HG03060 (cell line): ENCODE measurements around the gene ALPI.
"Not testable (repeated sequence)": the region's sequence is repeated elsewhere in the genome, so short reads cannot be mapped to it uniquely, and the experiment has no call there.

Source experiments
- ATAC-seq: cut with Tn5 transposase; IDR thresholded peaks from one replicate; pipeline ENCODE4 v1.9.1; 2021; ENCODE audit warnings: low read depth, moderate number of reproducible peaks; ENCODE audit not compliant: unreplicated experiment

ALPI gene

DNA sequence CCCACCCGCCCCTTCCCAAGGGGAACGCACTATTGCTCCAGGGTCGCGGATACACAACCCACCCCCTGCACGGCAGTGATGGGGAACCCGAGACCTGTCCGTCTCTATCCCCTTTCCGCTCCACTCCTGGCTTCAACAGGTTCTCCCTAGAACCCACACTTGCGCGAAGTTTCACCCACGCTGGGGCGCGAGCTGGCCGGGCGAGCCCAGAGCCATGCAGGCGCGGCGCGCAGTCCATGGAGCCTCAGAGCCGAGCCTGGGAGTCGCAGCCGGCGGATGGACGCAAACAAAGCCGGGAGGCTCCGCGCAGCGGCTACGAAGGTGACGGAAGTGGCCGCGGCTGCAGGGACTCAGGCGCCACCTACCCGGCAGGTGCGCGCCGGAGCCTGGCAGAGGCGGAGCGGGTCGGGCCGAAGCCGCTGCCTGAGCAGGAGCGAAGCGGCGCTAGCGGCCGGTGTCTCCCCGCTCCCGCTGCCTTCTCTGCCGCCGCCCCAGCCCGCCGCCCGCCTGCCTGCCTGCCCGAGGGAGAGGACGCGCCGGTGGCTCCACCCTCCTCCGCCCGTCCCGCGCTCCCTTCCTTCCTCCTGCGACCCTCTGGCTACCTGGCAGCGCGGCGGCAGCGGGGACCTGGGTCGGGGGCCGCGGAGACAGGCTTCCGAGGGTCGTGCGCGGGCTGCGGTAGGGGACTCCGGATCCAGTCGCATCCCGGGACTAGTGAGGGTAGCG is 35.3 kb upstream of the ALPI start:
- ATAC-seq, result no peak

DNA sequence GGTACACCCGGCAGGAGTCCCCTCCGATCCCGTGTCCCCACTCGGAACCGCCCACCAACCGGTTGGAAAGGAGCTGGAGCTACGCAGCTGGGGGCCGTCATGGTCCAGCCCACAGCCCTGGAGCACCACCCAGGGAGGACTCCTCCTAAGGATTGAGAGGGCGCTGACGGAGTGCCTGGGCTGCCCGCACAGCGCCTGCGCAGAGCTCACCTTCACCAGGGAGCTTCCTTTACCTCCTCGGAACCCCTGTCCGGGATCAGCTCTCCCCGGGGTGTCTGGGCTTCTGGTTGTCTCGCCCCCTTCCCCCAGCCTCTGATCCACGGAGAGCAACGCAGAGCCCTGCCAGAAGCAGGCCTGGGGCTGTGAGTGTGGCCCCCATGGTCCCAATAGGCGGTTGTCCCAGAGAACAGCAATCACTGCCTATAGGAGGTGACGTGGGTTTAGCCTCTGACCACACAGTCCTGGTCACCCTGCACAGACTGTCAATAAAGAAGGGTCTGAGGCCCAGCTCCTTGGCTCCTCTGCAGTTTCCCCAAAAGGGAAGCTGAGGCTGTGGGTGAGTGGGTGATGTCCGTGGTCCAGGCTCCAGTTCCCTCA is 34.7 kb upstream of the ALPI start:
- no peak for ATAC-seq

DNA sequence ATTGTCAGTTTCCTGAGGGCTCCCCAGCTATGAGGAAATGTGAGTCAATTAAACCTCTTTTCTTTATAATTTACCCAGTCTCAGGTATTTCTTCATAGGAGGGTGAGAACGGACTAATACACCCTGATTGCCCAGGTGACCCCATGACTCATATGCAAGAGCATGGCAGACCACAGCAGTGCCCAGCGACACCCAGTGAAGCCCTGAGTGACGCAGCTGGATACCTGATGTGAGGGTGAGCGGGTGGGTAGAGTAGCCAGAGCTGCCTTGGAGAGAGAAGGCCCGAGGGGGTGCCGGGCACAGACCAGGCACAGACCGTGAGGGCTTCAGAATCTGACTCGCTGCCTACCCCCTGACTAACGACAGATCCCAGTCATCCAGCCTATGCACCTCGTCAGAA is 33.9 kb upstream of the ALPI start:
- ATAC-seq, result no peak

DNA sequence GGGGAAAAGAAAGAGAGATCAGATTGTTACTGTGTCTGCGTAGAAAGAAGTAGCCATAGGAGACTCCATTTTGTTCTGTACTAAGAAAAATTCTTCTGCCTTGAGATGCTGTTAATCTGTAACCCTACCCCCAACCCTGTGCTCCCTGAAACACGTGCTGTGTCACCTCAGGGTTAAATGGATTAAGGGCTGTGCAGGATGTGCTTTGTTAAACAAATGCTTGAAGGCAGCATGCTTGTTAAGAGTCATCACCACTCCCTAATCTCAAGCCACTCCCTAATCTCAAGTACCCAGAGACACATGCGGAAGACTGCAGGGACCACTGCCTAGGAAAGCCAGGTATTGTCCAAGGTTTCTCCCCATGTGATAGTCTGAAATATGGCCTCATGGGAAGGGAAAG is 33.0 kb upstream of the ALPI start:
- not testable (repeated sequence) for ATAC-seq

DNA sequence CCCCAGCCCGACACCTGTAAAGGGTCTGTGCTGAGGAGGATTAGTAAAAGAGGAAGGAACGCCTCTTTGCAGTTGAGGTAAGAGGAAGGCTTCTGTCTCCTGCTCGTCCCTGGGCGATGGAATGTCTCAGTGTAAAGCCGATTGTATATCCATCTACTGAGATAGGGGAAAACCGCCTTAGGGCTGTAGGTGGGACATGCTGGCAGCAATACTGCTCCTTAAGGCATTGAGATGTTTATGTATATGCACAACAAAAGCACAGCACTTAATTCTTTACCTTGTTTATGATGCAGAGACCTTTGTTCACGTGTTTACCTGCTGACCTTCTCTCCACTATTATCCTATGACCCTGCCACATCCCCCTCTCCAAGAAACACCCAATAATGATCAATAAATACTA is 32.5 kb upstream of the ALPI start:
- ATAC-seq, result not testable (repeated sequence)

DNA sequence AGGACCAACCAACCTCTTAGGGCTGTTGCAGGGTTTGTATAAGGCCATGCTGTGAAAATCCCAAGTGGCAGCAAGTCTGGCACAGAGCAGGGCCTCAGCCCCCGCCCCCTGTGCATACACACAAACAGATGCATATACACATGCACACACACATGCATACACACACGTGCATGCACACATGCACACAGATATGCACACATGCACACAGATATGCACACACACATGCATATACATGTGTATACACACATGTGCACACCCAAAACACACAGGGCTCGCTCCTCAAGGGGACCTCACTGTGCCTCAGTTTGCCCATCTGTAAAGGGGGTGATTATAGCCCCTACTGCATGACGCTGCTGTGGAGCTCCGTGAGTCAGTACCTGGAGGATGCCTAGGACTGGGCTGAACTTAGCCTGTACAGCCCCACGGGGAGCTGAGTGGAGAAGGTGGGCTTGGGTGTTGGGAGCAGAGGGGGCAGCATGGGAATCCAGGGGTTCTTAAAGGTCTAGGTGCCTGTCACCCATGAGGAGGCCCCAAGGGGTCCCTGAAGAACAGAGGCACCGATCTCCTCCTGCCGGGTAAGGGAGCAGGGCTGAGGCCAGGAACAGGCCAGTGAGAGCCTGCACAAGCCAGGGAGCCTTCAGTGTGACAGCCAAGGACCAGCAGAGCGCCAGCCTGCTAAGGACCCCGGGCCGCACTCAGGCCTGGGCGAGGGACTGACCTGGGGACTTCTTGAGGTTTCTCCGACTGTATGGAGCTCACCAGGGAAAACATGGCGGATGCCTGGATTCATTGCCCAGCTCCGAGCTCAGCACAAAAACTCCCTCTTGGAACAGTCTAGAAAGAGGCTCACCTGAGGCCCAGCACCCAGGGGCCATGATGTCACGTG is 24.0 kb upstream of the ALPI start:
- ATAC-seq, result no peak

DNA sequence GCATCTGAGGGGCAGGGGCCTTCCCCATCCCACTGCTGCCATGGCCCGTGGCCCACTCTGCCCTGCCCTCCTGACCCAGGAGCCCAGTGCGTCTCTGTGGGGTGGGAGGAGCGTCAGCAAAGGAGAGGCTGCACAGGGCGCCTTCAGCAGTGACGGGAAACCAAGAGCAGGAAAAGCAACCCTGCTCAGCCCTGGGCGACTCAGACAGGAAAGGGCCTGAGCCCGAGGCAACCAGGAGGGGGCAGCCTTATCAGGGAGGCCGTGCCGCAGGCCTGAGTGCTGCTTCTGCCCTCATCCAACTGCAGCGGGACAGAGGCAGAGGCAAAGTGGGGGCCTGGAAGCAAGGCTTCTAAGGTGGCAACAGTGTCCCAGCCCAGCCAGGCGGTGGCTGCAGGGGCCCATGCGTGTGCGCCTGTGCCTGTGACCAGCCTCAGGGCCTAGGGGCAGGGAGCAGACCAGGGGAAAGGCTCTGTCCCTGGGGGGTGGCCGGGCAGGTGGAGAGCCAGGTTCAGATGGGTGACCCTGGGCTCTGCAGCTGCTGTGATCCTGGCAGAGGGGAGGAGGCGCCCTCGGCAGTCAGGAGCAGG is 23.3 kb upstream of the ALPI start:
- ATAC-seq, result no peak

DNA sequence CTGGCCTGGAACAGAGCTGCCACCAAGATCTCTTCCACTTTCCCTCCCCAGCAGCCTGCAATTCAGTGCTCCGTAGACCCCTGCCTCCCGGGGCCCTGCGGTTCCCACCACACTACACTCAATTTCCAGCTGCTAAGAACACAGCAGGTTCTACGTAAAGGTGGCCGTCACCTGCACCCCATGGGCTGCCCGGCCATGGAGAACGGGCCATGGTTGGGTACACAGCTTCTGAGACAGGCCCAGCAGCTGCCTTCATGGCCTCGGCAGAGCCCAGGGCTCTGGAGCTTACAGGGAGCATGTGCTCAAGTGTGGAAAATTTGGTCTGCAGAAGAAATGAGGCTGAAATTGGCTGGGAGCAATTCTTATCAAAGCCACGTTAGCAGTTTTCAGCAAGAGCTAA is 22.3 kb upstream of the ALPI start:
- not testable (repeated sequence) for ATAC-seq

DNA sequence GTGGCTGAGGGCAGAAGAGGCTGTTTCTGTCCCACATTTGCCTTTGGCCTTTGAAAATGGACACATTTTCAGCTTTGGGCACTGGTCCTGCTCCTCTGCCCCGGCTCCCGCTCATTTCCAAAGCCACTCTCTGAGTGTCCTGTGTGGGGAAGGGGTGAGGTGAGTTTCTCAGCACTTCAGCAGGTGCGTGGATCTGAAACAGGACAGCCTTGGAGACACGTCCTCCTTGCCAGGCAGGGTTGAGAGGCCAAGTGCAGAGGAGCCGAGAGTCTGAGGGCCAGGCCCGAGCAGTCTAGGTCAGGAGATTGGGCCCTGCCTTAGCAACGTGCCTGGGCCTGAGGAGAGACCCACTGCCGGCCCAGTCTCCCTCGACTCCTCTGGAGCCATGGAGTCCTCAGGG is 21.9 kb upstream of the ALPI start:
- ATAC-seq, result no peak

DNA sequence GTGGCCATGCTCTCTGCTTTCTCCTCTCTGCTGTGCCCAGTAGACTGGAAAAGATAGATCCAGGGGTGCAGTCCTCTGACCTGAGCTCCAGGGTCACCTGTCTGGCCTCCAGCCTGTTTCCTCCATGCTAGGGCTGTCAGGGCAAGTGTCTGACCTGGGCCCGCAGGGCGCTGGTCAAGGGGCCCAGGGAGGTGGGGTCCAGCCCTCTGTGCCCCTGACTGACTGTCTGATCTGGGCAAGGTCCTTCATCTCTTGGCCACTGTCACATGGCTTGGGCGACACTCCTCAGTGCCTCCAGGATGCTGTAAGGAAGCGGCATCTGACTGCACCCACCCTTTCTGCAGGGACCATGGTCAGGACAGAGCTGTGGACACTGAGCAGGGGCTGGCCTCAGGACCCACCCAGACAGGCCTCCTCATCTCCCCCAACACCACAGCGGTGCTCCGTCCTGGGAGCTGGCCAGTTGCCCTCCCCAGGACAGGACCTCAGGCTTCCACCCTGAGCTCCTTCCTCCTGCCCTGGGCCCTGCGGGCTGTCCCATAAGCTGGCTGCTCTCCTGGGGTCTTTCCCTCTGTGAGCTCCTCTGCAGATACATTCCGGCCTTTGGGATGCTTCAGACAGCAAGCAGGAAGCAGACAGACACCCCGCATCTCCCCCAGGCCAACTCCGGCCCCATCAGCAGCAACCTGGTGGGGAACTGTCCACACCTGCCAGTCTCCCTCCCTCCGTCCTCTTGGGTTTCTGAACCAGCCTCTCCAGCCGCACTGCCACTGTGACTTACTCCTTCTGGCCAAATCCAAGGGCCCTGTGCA is 21.2 kb upstream of the ALPI start:
- ATAC-seq, result no peak

DNA sequence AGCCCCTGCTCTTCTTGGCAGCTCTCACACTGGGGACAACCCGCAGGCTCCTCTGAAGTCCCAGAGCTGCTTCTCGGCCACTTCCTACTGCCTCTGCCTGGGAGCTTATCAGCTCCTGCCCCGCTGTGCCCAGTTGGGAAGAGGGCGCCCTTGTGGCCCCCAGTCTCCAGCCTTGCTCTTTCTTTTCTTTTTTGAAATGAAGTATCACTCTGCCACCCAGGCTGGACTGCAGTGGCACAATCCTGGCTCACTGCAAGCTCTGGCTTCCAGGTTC is 20.6 kb upstream of the ALPI start:
- ATAC-seq, result no peak

DNA sequence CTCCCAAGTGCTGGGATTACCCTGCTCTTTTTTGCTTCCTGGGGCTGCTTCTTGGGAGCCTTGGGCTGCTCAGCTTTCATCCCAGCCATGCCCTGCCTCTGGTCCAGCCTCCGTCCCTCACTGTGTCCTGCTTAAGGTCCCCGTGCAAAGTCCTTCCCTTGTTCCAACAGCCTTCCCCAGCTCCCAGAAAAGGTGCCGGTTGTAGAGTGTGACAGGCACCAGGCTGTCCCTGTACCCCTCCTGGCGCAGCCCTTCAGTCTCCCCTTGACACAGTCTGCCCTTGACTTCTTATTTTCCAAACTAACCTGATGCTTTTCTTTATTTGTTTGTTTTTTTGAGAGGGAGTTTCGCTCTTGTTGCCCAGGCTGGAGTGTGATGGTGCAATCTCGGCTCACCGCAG is 20.1 kb upstream of the ALPI start:
- ATAC-seq, result no peak

DNA sequence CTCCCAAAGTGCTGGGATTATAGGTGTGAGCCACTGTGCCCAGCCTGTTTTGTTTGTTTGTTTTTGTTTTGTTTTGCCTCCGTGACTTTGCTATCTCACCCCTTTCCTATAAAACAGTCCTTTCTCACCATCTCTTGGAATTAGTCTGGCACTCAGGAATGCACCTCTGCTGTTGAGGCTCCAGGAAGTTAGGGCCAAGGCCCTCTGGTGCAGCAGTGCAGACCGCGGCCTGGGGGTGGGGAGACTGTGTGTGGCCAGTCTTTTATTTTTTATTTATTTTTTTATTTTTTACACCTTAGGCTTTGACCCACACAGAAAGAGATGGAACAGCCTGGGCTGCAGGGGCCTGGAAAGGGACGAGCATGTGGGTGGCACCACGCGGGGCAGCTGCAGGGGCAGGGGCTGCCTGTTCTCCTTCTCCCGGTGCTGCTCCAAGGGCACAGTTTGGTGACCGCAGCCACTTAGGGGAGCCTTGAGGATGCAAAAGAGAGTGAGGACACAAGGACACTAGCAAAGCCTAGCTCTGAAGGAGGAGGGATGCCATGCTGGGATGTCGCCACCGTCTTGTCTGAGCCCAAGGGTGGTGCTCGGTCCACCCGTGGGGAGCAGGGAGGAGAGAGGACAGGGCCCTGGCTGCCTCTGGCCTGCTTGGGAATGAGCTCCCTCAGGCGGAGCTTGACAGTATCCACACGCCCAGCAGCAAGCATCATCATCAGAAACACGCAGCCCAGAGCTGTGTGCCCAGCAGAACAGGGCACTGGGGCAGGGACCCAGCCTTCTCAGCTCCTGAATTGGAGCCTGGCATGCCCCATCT is 19.4 kb upstream of the ALPI start:
- no peak for ATAC-seq

DNA sequence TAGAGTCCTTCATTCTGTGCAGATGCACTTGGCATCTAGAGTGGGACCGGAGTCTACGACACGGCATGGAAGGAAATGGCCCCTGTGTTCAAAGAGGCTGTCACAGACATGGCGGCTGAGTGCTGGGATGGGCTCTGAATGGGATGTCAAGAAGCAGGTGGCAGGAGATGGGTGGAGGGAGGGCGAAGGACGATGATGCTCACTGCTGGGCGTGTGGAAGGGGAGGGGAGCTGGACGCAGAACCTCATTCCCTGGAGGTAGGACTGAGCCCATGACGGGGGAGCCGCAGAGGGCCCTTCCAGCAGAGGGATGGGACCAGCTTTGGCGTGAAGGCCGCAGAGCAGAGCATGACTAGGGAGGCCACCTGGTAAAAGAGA is 18.8 kb upstream of the ALPI start:
- no peak for ATAC-seq

DNA sequence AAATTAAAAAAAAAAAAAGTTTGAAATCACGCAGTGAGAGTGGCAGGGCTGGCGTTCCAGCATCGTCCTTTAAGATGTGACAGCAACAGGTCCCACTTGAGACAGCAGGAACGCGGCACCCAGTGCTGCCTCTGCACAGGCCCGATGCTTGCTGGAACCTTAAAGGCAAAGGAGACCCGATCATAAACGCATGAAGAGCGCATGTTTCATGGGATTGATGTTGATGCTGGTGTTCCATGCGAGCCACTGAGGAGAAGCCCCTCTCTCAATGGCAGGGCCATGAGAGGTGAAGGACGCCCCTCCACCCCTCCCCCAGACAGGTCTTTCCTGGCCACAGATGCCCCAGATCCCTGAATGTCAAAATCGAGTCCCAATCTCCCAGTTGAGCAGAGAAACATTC is 17.9 kb upstream of the ALPI start:
- no peak for ATAC-seq

DNA sequence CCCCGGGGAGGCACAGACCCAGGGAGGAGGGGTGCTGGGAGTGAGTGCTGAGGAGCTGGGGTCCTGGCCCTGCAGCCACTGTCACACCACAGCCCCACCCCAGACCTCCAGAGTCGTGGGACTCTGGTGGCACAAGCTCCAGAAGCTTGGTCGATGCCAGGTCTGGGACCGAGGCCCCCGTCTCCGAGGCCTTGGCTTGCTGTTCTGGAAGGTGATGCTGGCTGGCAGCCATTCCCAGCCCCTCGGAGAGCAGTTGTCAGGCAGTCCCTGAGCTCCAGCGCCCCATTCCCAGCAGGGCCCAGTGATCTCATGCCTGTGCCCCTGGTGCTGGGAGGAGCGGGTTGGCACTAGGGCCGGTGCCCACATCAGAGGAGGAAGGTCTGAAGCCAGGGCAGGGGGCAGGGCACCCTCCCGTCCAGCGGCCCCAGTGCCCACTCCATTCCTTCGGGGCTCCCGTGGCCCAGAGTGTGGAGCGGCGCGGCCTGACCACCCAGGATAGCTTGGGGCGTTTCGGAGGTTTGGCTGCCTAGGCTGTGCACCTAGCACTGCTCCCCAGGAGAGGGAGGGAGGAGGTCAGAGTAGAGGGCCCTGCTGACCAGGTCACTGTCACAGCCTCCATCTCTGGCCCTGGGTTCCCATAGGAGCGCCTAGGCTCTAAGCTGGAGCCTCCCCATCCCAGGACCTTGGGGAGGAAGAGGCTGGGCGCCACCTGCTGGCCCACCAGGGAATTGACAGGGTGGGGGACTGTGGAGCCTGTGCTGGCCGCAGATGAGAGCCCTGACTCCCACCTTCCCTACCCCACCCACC is 16.8 kb upstream of the ALPI start:
- ATAC-seq, result no peak

DNA sequence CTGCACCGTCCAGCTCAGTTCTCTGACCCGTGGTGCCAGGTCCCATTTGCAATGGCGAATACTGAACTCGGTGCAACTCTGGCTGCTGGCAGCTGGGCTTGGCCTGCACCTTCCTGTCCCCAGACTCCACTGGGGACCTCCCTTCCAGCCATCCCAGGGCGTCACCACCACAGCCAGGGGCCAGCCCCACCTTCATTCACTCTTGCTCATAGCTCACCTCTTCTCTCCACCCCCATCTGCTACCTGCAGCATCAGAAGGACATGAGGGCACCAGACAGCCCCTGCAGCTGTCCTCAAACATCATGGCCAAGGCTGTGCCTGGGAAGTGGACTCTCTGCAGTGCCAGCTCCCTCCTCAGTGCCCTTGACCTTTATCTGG is 16.2 kb upstream of the ALPI start:
- no peak for ATAC-seq

DNA sequence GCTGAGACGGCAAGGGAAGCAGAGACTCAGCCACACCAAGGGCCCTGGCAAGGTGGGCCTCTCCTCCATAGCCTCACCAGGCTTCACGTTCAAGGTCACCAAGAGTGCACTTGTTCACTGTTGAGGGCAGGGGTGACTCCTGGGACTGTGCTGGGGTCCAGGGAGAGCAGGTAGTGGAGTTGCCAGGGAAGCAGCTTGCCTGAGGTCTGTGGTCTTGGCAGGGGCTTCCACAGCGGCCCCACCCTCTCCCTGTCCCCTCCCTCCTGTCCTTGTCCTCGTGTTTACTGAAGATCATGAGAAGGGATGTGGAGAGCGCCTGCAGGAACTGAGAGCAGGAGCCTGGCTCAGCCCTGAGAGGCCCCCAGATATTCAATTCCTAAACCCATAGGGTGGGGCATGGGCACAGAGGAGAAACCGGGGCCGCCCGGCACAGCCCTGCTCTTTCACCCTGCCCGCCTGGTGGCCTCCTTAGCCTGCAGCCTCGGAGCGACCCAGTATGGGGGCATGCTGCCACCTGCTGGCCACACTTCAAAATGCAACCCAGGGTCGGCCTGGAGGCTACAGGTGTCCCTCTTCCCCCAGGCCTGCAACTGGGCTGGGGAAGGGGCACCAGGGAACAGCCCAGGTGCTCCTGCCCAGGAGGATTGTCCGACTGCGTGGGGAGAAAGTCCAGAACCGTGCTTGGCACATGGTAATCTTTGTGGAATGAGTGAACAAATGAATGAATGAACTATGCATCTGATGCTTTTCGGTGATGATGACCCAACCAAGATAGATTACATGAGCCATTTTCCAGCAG is 15.5 kb upstream of the ALPI start:
- peak; percentile 55 for ATAC-seq
